ENCODE results near the gene RBM23. TPM values are rescaled to one million over a fixed set of nuclear protein-coding genes. Genes with fewer than 3 reads are reported as not detected.

The RBM23 gene
- total RNA-seq, 1 experiment from 2014 or later: 76.5 TPM

- TF ChIP-seq CTCF (conservative IDR thresholded peaks at IDR 0.05) (no peak), EZH2 (IDR thresholded peaks at IDR 0.05; ENCODE audit: low read depth) (no peak)
- Histone ChIP-seq H3K27ac (no peak overlapping the region), H3K4me3 (no peak overlapping the region), H3K9me2 (ENCODE audit: insufficient read depth) (no peaks in the 10 kb centered on the region), H3K27me3 (ENCODE audit: insufficient read depth, low read depth) (no peaks in the 10 kb centered on the region), H3K79me2 (ENCODE audit: low read depth) (peaks cover 13% of the 10 kb centered on the region), H3K4me2 (no peak overlapping the region), H3K36me3 (ENCODE audit: low read depth) (peaks cover 14% of the 10 kb centered on the region; the same call in 1 of the 2 replicates), H4K20me1 (ENCODE audit: insufficient read depth) (no peaks in the 10 kb centered on the region), H3F3A (ENCODE audit: insufficient read depth, low read depth) (no peaks in the 10 kb centered on the region), H3K4me1 (replicated peaks; ENCODE audit: insufficient read depth) (no peaks in the 10 kb centered on the region), H2AFZ (no peak overlapping the region), H3K9me3 (ENCODE audit: insufficient read depth, low read depth) (no peaks in the 10 kb centered on the region)
- POLR2A ChIA-PET (ENCODE audit: unreplicated experiment): no interaction called here
- BruUV-seq (replicated peaks): no TSS peak
- intact Hi-C loops (cut with micrococcal nuclease; ENCODE audit: unreplicated experiment): no loop called here
- CTCF ChIA-PET: no interaction called here
- no peak for DNase-seq
Measured at GRCh38 chr14:22910916-22911315, 8.0 kb downstream of the RBM23 start.

- H3K4me1 ChIP-seq (replicated peaks; ENCODE audit: insufficient read depth): peaks cover 7% of the 10 kb centered on the region; the same call in 1 of the 2 replicates
- no peaks in the 10 kb centered on the region for H4K20me1 ChIP-seq (ENCODE audit: insufficient read depth)
- no peaks in the 10 kb centered on the region for H3K9me3 ChIP-seq (ENCODE audit: insufficient read depth, low read depth)
- H3K4me3 ChIP-seq: no peak overlapping the region
- TF ChIP-seq CTCF (conservative IDR thresholded peaks at IDR 0.05) (no peak), EZH2 (IDR thresholded peaks at IDR 0.05; ENCODE audit: low read depth) (no peak)
- peaks cover 13% of the 10 kb centered on the region; the same call in 1 of the 2 replicates for H3K36me3 ChIP-seq (ENCODE audit: low read depth)
- H3K4me2 ChIP-seq: no peak overlapping the region
- POLR2A ChIA-PET (ENCODE audit: unreplicated experiment): no interaction called here
- H3F3A ChIP-seq (ENCODE audit: insufficient read depth, low read depth): peaks cover 6% of the 10 kb centered on the region; the same call in 1 of the 2 replicates
- CTCF ChIA-PET: no interaction called here
- no peaks in the 10 kb centered on the region for H3K9me2 ChIP-seq (ENCODE audit: insufficient read depth)
- H3K27me3 ChIP-seq (ENCODE audit: insufficient read depth, low read depth): no peaks in the 10 kb centered on the region
- no peak overlapping the region for H2AFZ ChIP-seq
- H3K79me2 ChIP-seq (ENCODE audit: low read depth): no peaks in the 10 kb centered on the region
- BruUV-seq (replicated peaks): no TSS peak
- no peak for DNase-seq
- no peak overlapping the region for H3K27ac ChIP-seq
- intact Hi-C loops (cut with micrococcal nuclease; ENCODE audit: unreplicated experiment): no loop called here
Measured at GRCh38 chr14:22908601-22909000, 10.3 kb downstream of the RBM23 start.

GRCh38 chr14:22907429-22907828 lies 11.5 kb downstream of the RBM23 start:
- intact Hi-C loops (cut with micrococcal nuclease; ENCODE audit: unreplicated experiment): no loop called here
- no peak for DNase-seq
- Histone ChIP-seq H3F3A (ENCODE audit: insufficient read depth, low read depth) (peaks cover 14% of the 10 kb centered on the region; the same call in 1 of the 2 replicates), H3K27ac (no peak overlapping the region), H3K9me3 (ENCODE audit: insufficient read depth, low read depth) (no peaks in the 10 kb centered on the region), H3K36me3 (ENCODE audit: low read depth) (peaks cover 13% of the 10 kb centered on the region; the same call in 1 of the 2 replicates), H2AFZ (no peak overlapping the region), H3K4me3 (no peak overlapping the region), H3K79me2 (ENCODE audit: low read depth) (no peaks in the 10 kb centered on the region), H4K20me1 (ENCODE audit: insufficient read depth) (no peaks in the 10 kb centered on the region), H3K4me1 (replicated peaks; ENCODE audit: insufficient read depth) (peaks cover 15% of the 10 kb centered on the region), H3K9me2 (ENCODE audit: insufficient read depth) (no peaks in the 10 kb centered on the region), H3K4me2 (no peak overlapping the region), H3K27me3 (ENCODE audit: insufficient read depth, low read depth) (no peaks in the 10 kb centered on the region)
- TF ChIP-seq EZH2 (IDR thresholded peaks at IDR 0.05; ENCODE audit: low read depth) (no peak), CTCF (conservative IDR thresholded peaks at IDR 0.05) (no peak)
- BruUV-seq (replicated peaks): no TSS peak
- ChIA-PET POLR2A (ENCODE audit: unreplicated experiment) (interaction anchor here (0.6 kb wide), 1 partner anchor 9 kb away, joined by 3 read pairs; no protein-coding TSS in a partner anchor), CTCF (interaction anchor here (0.7 kb wide), 1 partner anchor 327 kb away, joined by 4 read pairs; no protein-coding TSS in a partner anchor)

Measured in PC-9 (cell line).